DLD1 (cell line): Measurements from ENCODE around the gene ADAM12.

Source experiments
- in situ Hi-C: cut with HindIII; loops from 2 replicates; pipeline ENCODE4 v1.10.0; 2017; ENCODE audit warnings: low sequenced_read_pairs

Gene ADAM12, protein sequence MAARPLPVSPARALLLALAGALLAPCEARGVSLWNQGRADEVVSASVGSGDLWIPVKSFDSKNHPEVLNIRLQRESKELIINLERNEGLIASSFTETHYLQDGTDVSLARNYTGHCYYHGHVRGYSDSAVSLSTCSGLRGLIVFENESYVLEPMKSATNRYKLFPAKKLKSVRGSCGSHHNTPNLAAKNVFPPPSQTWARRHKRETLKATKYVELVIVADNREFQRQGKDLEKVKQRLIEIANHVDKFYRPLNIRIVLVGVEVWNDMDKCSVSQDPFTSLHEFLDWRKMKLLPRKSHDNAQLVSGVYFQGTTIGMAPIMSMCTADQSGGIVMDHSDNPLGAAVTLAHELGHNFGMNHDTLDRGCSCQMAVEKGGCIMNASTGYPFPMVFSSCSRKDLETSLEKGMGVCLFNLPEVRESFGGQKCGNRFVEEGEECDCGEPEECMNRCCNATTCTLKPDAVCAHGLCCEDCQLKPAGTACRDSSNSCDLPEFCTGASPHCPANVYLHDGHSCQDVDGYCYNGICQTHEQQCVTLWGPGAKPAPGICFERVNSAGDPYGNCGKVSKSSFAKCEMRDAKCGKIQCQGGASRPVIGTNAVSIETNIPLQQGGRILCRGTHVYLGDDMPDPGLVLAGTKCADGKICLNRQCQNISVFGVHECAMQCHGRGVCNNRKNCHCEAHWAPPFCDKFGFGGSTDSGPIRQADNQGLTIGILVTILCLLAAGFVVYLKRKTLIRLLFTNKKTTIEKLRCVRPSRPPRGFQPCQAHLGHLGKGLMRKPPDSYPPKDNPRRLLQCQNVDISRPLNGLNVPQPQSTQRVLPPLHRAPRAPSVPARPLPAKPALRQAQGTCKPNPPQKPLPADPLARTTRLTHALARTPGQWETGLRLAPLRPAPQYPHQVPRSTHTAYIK

DNA sequence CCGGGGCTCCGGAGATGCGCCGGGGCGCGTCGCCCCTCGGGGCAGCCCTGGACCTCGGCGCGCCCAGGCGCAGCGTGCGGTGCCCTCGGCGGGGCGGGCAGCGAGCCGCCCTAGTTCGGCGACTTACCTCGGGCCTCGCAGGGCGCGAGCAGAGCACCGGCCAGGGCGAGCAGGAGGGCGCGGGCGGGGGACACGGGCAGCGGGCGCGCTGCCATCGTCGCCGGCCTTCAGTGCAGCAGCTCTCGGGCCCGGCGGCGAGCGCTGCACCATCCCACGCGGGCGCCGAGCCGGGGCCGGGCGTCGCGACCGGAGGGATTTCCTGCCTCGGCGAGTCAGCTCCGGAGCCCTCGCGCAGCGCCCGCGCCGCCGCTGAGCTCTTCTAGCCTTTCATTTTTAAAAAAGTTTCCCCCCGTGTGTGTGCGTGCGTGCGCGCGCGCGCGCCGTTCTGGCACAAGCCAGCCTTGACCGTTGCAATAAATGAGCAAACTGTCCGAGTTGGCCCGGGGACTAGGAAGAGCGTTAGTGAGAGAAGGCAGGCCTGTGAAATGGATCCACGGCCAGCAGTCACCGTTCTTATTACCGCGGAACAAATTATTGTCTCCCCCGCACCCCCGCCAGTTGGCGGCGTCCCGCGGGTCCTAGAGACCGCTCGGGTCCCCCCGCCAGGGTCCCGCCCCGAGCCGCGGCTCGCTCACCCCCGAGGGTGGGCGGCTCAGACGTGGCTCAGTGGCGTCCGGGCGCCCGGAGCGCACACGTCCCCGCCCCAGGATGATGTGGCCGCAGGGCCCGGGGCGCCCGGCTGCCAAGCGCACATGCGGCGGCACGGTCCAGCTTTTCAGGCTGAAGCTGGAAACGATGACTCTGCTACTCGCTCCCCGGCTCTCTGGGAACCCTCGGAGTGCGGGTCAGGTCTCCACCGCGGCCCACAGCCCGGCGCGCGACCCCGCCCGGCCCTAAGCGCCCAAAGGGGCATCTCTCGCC lies at the start of gene ADAM12:
Gene ADAM12 (minus strand): TSS at position 547 of the 981 bp plus-strand sequence. CDS start 332 bp downstream, at position 215.
- in situ Hi-C loops: no loop called here

DNA sequence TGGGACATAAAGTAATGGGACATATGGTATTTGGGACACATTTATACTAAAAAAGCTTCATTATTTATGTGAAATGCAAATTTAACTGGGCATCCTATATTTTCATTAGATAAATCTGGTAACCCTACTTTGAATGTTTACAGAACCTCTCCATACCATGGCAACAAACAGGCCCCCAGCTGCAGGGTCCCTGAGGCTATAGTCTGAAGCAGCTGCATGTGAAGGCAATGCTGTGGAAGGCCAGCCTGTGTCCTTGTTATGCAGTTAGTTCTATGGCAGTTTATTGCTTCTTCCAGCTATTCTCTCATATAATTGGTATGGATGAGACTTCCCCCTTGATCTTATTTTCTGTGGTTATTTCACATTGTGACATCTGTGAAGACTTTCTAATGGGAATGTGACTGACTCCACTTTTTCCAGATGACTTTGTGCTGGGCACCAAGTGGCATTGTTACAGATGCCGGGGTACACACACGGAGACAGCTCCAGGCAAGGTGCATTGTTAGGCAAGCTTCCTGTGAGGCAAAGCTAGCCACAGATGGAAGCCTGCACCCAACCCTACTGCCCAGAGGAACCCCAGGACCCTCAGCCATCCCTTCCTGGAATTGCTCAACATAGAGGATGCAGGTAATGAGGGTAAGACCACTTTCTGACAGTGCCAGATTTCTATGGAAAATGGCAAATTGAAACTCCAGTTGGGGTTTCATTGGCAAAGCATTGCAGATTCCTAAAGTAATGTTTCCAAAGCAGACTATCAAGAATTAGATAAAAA lies 49.5 kb upstream of the ADAM12 start:
- in situ Hi-C loops: no loop called here

DNA sequence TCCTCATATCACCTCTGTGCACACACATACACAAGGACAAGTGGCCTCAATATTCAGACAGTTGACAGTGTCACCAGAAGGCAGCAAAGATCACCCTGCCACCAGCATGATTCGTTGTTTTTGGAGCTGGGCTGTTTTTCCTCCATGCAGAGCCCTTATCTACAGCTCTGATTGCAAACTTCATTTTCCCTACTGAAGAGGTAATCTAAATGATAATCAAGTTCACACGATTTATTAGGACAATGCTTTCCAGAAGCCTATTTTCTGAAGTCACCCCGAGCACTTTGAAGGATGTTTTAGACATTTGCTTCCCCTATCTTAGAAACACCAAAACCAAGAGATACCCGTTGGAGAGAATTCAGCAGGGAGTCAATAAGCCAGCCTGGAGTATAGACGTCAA lies 46.0 kb upstream of the ADAM12 start:
- in situ Hi-C loops: no loop called here

DNA sequence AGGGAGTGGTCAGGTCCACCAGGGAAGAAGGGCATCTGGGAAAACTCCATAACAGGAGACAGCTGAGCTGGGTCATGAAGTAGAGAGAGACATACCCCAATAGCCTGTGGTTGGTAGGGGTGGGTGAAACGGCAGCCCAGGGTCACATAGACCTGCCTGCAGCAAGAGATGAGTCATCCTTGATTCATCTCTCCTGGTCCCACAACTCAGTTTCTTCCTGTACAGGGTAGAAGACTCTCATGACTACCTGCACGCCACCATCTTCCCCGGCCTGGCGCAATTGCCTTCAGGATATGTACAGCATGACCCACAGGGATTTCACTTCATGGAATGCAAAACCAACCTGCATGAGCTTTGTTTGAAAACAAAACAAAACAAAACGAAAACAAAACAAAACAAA lies 45.1 kb upstream of the ADAM12 start:
- in situ Hi-C loops: no loop called here

DNA sequence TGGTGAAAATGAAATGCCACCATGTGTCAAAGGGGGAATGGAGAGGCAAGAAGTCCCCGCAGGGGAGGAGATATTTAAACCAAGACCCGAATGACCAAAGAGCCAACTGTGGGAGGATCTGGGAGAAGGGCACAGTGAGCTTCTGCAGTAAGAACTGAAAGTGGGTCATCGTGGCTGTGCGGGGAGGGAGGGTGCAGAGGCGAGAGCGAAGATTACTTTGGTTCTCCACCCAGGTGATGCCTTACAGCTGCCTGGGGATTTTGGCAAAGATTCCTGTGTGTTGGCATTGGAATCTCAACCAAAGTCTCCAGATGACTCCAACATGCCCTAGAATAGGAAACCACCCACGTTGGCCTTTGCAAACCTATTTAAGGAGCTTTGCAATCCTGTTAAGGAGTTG lies 44.2 kb upstream of the ADAM12 start:
- in situ Hi-C loops: no loop called here

DNA sequence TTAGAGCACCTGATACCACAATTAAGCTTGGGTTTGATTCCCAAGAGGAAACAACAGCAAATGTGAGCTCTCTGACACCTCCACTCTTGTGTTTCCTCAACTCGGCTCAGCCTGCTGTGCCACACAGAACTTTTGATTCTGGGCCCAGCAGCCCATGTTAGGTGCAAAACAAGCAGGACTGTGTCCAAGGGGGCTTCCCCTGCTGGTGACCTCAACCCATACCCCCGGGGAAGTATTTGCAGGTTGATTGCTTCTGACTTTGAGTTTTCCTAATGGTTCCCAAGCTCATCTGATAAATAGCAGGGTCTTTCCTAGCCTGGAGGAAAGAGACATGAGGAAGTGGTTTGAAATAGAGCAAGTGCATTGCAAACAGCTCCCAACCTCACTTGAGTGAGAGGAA lies 43.5 kb upstream of the ADAM12 start:
- in situ Hi-C loops: no loop called here

DNA sequence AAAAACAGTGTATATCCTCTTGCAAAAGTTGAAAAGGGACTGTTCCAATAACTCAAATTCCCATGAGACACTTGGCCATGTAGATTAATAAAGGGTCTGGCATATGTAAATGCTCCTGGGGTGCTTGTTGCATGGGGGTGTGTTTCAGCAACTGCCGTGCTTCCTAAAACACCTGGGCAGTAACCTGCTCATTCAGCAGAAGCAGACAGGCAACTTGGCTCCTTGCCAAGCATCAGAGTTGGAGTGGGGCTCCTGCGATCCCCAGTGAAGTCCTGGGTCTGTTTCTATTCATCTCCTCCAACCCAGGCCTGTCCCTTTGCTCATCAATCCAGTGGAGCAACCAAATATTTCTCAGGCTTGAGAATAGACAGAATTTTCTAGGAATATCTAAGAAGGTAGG lies 42.2 kb upstream of the ADAM12 start:
- in situ Hi-C loops: no loop called here

DNA sequence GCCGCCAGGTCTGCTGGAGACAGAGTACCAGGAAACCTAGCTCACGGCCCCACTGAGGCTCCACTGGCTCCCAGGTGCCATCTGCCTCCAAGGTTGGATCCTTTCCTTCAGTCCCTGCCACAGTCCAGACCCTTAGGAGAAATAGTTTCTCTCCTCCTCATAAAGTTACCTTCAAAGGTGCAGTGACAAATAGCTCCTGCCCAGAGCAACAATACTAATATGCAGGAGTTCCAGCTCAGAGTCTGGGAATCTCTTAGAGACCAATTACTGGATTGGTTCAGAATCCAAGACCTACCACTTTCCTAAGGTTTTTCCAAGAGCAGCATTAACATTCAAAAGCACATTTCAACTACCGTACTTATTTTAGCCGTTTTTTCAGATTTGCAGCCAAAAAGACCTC lies 41.0 kb upstream of the ADAM12 start:
- in situ Hi-C loops: no loop called here

DNA sequence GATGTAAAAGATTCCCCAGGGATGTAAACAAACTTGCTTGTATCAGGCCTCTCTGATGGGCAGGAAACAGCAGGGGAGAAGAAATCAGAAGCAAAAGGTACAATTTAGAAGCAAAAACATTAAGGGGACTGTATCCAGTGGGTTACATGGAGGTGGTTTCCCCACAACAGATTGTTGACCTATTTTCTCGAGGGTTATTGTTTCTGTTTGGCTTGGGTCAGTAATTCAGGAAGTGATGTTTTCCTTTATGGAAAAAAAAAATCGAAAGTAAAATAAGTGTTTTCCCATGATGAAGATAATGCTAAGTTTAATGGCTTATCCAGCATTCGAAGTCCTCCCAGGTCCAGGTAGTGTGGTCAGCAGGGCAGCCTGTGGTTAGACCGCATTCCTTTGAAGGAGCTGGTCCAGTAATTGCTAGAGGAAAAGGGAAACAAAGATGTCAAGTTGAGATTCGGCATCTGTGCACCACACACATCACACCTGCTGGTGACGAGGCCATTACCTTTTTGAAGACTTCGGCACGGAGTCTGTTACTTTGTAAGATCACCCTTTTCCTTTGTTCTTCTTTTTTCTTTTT lies 37.3 kb upstream of the ADAM12 start:
- in situ Hi-C loops: no loop called here

DNA sequence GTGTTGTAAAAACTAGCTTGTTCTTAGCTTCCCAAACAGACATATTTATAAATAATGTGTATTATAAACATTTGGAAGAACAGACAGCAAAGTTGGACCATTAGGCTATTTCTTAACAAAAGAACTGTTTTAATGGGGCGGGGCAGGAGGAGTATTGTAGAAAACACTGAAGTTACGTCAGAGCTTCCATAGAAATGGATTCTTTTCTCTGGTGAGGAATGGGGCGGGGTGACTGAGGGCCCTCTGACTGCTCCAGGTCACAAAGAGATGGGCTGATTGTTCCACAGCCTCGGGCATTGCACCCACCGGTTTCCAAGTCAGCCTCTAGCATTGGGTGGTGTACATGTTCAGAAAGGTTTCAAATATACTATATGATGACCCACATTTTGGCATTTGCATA lies 36.8 kb upstream of the ADAM12 start:
- in situ Hi-C loops: no loop called here

DNA sequence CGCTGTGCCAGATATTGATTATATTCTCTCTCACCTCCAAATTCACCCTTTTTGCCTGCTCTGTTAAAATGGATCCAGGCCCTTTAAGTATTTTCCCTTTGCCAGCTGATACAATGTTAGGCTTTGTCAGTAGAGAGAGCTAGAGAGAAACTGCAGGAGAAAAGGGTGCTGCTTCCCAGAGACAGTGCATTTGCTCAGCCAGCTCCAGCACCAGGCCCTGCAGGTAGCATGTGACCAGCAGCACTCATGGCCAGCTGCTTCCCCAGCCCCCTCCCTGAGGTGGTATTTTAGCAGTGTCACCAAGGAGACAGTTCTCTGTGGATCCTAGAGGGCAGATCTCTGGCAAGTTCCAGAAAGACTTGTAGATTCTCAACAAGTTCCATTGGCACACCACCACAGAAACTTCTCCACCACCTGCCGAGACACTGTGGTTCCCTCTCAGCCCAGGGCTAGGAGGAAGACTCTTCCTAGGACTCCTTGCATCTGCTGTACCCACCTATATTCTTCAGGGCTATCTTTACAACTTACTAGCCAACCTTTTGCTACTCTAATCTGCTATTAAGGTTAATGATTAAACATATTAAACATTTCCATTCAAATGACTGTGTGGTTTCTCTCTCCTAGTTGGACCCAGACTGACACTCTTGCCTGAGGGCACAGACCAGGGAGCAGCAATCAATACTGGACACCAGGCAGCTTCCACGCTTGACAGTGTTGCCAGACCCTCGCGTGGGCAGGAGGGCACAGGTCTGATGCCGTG lies 35.6 kb upstream of the ADAM12 start:
- in situ Hi-C loops: no loop called here

DNA sequence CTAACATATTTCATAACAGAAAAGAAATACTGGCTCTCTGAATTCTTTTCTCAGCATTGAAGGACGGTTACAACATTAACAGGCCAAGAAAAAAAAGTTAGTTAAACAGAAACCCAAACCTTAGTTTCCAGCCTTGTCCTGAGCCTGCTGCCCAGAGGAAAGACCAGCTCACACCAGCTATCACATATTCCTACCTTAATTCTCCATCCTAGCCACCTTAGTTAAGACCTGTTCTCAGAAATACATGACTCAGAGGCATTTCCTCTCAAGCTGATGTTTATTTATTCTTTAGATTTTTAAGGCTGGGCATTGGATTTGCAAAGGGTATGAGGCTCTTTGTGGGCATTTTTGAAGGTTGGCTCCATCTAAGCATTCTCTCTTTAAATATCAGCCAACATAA lies 34.3 kb upstream of the ADAM12 start:
- in situ Hi-C loops: no loop called here

DNA sequence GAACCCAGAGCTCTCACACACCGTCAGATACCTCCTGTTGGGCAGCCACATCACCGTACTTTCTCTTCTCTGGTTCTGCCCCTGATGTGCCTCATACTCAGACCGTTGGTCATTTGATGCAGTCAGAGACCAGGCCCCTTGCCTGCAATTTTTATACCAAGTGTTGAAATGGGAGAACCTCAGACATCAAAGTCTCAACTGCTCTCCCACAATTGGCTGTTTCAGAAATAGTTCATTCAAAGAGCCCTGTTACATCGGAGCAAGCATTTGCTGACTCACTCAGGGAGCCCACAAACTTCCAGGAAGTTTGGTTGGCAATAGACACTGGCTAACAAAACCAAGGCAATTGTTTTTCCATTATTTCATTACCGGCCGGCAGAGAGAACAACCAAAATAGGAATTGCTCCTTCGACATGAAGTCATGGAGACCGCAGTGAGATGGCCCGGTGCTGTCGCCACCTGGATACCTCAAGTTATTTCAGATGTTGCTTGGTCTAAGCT lies 33.5 kb upstream of the ADAM12 start:
- in situ Hi-C loops: no loop called here

DNA sequence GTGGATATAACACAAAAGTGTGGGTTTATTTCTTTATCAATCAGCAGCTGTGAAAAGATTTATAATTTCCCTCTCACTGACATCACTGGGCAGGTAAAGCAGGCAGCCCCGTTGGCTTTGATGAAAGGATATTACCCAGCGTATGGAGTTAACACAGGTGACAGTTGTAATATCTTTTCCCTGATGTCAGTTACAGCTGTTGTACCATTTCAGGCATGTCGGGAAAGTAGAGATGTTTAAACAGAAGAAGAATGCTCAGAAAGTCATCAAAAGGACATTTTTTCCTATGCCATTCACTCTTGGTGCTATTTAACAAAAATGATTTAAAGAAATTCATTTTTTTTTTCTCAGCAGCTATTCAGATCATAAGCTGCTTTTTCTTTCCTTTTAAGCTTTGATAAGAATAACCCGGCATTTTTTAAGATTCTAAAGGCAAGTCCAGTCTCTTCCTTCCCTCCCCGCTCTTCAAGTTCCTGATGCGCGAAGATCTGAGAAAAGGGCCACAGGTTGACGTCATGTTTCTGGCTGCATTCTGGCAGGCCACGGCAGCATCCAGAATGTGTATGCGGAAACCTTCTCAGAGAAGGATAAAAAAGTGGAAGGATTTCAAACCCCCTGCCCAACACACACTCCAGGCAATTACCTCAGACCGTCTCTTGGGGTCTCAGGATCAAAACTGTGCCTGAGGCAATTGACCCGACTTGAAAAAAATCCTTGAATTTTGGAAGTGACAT lies 32.5 kb upstream of the ADAM12 start:
- in situ Hi-C loops: no loop called here

DNA sequence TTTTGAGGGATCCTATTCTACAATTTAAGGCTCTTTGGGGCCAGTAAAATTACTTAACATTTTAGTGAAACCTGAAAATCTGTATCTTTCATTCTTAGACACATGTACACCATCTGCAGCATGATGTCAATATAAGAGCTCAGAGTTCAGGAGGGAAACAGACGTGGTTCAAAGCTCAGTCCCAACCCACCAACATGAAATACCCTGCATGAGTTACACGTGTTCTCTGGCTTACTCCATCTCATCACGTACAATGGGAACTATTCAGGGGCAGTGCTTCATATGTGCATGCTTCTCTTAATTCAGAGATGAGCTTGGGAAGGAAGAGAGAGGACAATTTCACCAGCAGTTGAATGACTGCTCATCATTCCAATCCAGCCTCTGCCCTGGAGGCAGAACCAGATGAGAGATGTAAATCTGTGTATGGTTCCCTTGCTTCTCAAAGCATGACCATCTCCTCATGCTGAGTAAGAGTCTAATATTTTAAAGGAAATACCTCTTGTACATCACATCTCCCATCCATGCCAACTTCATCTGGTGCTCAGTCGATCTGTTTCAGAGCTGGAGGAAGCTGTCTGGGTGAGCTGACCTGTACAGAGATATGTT lies 29.0 kb upstream of the ADAM12 start:
- in situ Hi-C loops: no loop called here

DNA sequence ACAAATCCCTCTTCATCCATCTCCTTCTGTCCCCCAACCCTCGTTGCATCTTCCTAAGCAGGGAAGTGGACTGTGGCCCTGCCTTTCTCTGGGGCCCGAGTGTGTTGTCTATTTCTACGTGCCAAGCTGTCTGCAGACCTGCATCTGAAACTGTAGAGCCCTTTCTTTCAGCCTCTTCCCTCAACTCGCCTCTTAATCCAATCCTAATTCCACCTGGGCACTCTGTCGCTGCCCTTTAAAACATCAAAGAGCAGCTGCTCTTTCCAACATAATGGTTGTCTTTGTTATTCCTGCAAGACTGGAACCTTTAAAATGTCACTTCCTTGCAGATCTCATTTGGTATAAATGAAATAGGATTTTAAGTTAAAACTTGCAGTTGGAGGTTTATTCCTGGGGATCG lies 21.5 kb upstream of the ADAM12 start:
- in situ Hi-C loops: no loop called here

DNA sequence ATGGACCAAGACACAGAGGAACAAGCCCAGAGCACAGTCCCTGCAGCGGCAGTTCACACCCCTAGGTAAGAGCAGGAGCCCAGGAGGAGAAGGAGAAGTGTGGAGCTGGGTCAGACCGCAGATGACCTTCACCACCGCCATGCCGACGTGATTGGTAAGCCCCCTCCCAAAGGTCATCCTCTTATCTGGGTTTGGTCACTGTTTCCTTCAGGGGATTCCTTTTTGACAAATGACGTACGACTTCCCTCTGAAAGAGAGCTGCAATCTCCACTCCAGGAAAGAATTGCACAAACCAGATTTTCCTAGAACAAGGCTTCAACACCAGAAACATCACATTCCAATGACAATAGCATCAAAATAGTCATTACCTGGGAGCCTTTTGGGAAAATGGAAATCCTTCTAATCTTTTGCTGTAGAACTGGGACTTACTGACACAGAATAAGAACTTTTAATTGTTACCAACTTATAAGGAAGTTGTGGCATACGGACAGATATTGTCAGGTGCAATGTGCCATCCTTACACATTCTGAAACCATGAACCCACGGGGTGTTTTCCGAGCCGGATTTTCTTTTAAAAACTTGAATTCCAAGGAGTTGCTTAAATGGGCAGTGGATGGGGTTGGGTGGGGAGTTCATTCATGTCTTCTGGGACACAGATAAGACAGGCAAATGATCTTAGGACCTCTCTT lies 20.8 kb upstream of the ADAM12 start:
- in situ Hi-C loops: no loop called here
